Stomach (tissue), 9 donors: Measurements from ENCODE around the gene NRM. TPM values are rescaled to one million over a fixed set of nuclear protein-coding genes. Genes with fewer than 3 reads are reported as not detected.

ENCODE experiments used
- DNase-seq, 2 donors: peaks; one replicate each; pipeline versions ENCODE4 v3.0.0 to v3.0.0-alpha.2; 2013 to 2019
- H3K27ac ChIP-seq, 5 donors: fragments of 200-600 bp in 4 of 5; sonication (generic) in 4 of 5; one replicate each; pipeline ENCODE4 v1.5.1; 2013 to 2019; ENCODE audit warnings: mild to moderate bottlenecking in 1 of 5, moderate library complexity in 1 of 5
- H3K27me3 ChIP-seq, 3 donors: fragments of 200-600 bp; sonication (generic); one replicate each; pipeline ENCODE4 v1.5.1; 2017 to 2019; ENCODE audit warnings: mixed run types in 1 of 3
- H3K36me3 ChIP-seq, 4 donors: fragments of 200-600 bp; sonication (generic); 1 replicate in 3 of 4; 2 replicates in 1 of 4; pipeline ENCODE4 v1.5.1; 2016 to 2019
- H3K4me1 ChIP-seq, 4 donors: fragments of 200-600 bp; sonication (generic); one replicate each; pipeline ENCODE4 v1.5.1; 2016 to 2019
- H3K4me3 ChIP-seq, 4 donors: fragments of 200-600 bp; sonication (generic) in 3 of 4; one replicate each; pipeline ENCODE4 v1.5.1; 2016 to 2019; ENCODE audit warnings: mild to moderate bottlenecking in 1 of 4
- H3K9me3 ChIP-seq, 4 donors: fragments of 200-600 bp; sonication (generic); one replicate each; pipeline ENCODE4 v1.5.1; 2016 to 2019
- CTCF ChIP-seq, 7 experiments: fragments of 450-650 bp in 4 of 7; fragments of 200-600 bp in 3 of 7; sonication (generic) in 3 of 7; IDR thresholded peaks; one replicate each; pipeline ENCODE4 v1.5.1; 2016 to 2019; ENCODE audit warnings: antibody characterized with exemption in 7 of 7, control low read depth in 2 of 7, mild to moderate bottlenecking in 1 of 7
- EP300 ChIP-seq: sonication (generic); formaldehyde crosslinking; IDR thresholded peaks from one replicate; pipeline ENCODE4 v1.6.1; 2017; ENCODE audit warnings: antibody characterized with exemption
- POLR2A ChIP-seq, 4 donors: fragments of 450-650 bp; IDR thresholded peaks; one replicate each; pipeline ENCODE4 v1.6.1; 2016; ENCODE audit warnings: antibody characterized with exemption in 4 of 4, control low read depth in 2 of 4, mild to moderate bottlenecking in 1 of 4, moderate library complexity in 1 of 4
- POLR2AphosphoS5 ChIP-seq, 3 donors: sonication (generic); formaldehyde crosslinking; IDR thresholded peaks; one replicate each; pipeline ENCODE4 v1.6.1; 2016; ENCODE audit warnings: antibody characterized with exemption in 3 of 3
- WGBS, 5 donors: extraction: QIAGEN DNeasy Blood & Tissue Kit in 3 of 5; methylation state at CpG; one replicate each; pipeline versions ENCODE4 v1.1.5 to v1.1.7; 2013 to 2018; 5-methylcytosine and 5-hydroxymethylcytosine counted together
- intact Hi-C: fragments of 100-400 bp; cut with DNase I; formaldehyde crosslinking; loops from one replicate; pipeline ENCODE4 v1.15.1; 2023; ENCODE audit warnings: low total_unique reads
- polyA plus RNA-seq, 3 donors: library from polyadenylated mRNA; stranded (reverse); fragments of 200-250 nt; gene quantifications; one replicate each; pipeline ENCODE4 v1.2.3, GENCODE V29; 2013
- total RNA-seq, 5 donors: library from RNA; depleted of rRNA; stranded (reverse); fragments of >200 nt; gene quantifications; one replicate each; pipeline versions ENCODE4 v1.1.0 to v1.2.3, GENCODE V29; 2014 to 2016
- donor health status: healthy with polysubstance abuse.
- donor health status: Bipolar disorder and iron deficiency.
- donor health status: healthy.

The NRM gene
- total and polyA plus RNA-seq, 8 donors: 0.92 to 15.8 (median 3.6) TPM

GRCh38 chr6:30654798-30655742 lies 35.7 kb downstream of the NRM start:
- Histone ChIP-seq H3K36me3 (peaks cover 87 to 100% (median 97%) of the 10 kb centered on the region in 4 donors), H3K9me3 (no peaks in the 10 kb centered on the region), H3K27me3 (no peaks in the 10 kb centered on the region), H3K27ac (no peak overlapping the region), H3K4me3 (no peak overlapping the region), H3K4me1 (no peaks in the 10 kb centered on the region)
- TF ChIP-seq CTCF (IDR thresholded peaks at IDR 0.05) (no peak), EP300 (no peak), POLR2A (IDR thresholded peaks at IDR 0.05) (no peak), POLR2AphosphoS5 (IDR thresholded peaks at IDR 0.05) (no peak)
- intact Hi-C loops: no loop called here
- 88 to 90% (median 89%) methylated on average over 19 of the region's 19 CpGs for WGBS, 5 donors
- DNase-seq: no peak

DNA sequence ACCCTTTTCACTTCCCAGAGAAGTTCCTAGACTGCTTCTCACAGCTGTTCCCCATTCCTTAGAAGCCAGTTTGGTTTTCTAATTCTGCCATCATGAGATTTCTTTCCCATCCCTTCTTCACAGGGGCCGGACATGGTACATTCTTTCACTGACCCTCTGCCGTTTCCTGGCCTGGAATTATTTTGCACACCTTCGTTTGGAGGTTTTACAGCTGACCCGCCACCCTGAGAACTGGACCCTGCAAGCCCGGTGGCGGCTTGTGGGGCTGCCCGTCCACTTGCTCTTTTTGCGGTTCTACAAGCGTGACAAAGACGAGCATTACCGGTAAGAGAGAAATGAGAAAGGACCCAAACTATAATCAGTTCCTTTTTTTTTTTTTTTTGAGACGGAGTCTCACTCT lies 39.6 kb downstream of the NRM start:
- TF ChIP-seq CTCF (IDR thresholded peaks at IDR 0.05) (no peak), POLR2AphosphoS5 (IDR thresholded peaks at IDR 0.05) (no peak)
- no peaks in the 10 kb centered on the region for H3K9me3 ChIP-seq
- no peak for DNase-seq
- peaks cover 50 to 65% (median 65%) of the 10 kb centered on the region in 4 donors for H3K36me3 ChIP-seq
- intact Hi-C loops: no loop called here
- no peak overlapping the region for H3K4me3 ChIP-seq
- 90 to 95% (median 93%) methylated on average over 12 of the region's 12 CpGs for WGBS, 5 donors
- no peak overlapping the region for H3K27ac ChIP-seq
- no peaks in the 10 kb centered on the region for H3K27me3 ChIP-seq
- H3K4me1 ChIP-seq: peaks cover 10 to 24% (median 21%) of the 10 kb centered on the region in 4 donors

- peaks cover 14 to 63% (median 60%) of the 10 kb centered on the region in 4 donors for H3K36me3 ChIP-seq
- peak overlapping the region; percentile 71 to 96 (median 92) for H3K4me3 ChIP-seq
- intact Hi-C loops: no loop called here
- H3K27me3 ChIP-seq: no peaks in the 10 kb centered on the region
- H3K27ac ChIP-seq: peak overlapping the region; percentile 92 to 98 (median 97)
- no peaks in the 10 kb centered on the region for H3K9me3 ChIP-seq
- DNase-seq: peak; percentile 80 to 90
- peaks cover 11 to 30% (median 26%) of the 10 kb centered on the region in 4 donors for H3K4me1 ChIP-seq
- TF ChIP-seq CTCF (IDR thresholded peaks at IDR 0.05) (no peak), POLR2AphosphoS5 (IDR thresholded peaks at IDR 0.05) (peak in 2 of 3 donors; percentile 32)
- 0 to 1% (median 0%) methylated on average over 11 to 78 of the region's 78 CpGs for WGBS, 5 donors
Observed at GRCh38 chr6:30647242-30648116, 43.3 kb downstream of the NRM start.
